H9 (cell line): ENCODE data around the gene EVI5L. TPM values are rescaled to one million over a fixed set of nuclear protein-coding genes. Genes with fewer than 3 reads are reported as not detected.

Experiments used
- DNase-seq: peaks from one replicate; pipeline ENCODE4 v3.0.0-alpha.2; 2017
- H2AFZ ChIP-seq: one replicate; pipeline ENCODE4 v1.6.1; 2013; ENCODE audit warnings: mild to moderate bottlenecking, low read length, control low read depth, moderate library complexity
- H2AK5ac ChIP-seq: 2 replicates; pipeline ENCODE4 v1.6.1; 2013; ENCODE audit warnings: low read length, control low read depth, mixed read lengths; ENCODE audit not compliant: insufficient read length
- H2BK120ac ChIP-seq: one replicate; pipeline ENCODE4 v1.6.1; 2013; ENCODE audit warnings: low read depth, mild to moderate bottlenecking, low read length, control low read depth, inconsistent platforms; ENCODE audit not compliant: poor library complexity, severe bottlenecking
- H2BK12ac ChIP-seq: 2 replicates; pipeline ENCODE4 v1.6.1; 2013; ENCODE audit warnings: low read length, control low read depth, mixed read lengths, low read depth; ENCODE audit not compliant: insufficient read length
- H2BK15ac ChIP-seq: 2 replicates; pipeline ENCODE4 v1.6.1; 2013; ENCODE audit warnings: low read depth, low read length, control low read depth
- H2BK20ac ChIP-seq: one replicate; pipeline ENCODE4 v1.6.1; 2013; ENCODE audit warnings: low read depth, mild to moderate bottlenecking, low read length, control low read depth, inconsistent platforms; ENCODE audit not compliant: poor library complexity, severe bottlenecking
- H2BK5ac ChIP-seq: 2 replicates; pipeline ENCODE4 v1.6.1; 2013; ENCODE audit warnings: low read length, control low read depth, mixed read lengths; ENCODE audit not compliant: insufficient read length
- H3K14ac ChIP-seq: 2 replicates; pipeline ENCODE4 v1.6.1; 2013; ENCODE audit warnings: low read length, control low read depth; ENCODE audit not compliant: insufficient read depth
- H3K18ac ChIP-seq: 2 replicates; pipeline ENCODE4 v1.6.1; 2013; ENCODE audit warnings: low read depth, mild to moderate bottlenecking, mixed read lengths, low read length, control low read depth; ENCODE audit not compliant: insufficient read length
- H3K23ac ChIP-seq: 2 replicates; pipeline ENCODE4 v1.6.1; 2013; ENCODE audit warnings: low read length, control low read depth, mixed read lengths, low read depth; ENCODE audit not compliant: insufficient read length
- H3K23me2 ChIP-seq: 2 replicates; pipeline ENCODE4 v1.6.1; 2013; ENCODE audit warnings: low read depth, mild to moderate bottlenecking, mixed read lengths, low read length, control low read depth; ENCODE audit not compliant: insufficient read length, poor library complexity, severe bottlenecking
- H3K27ac ChIP-seq: 2 replicates; pipeline ENCODE4 v1.5.1; 2013; ENCODE audit warnings: low read length, control low read depth, mixed read lengths, low read depth; ENCODE audit not compliant: insufficient read length
- H3K27me3 ChIP-seq: 2 replicates; pipeline ENCODE4 v1.6.1; 2013; ENCODE audit warnings: low read length, control low read depth, inconsistent platforms; ENCODE audit not compliant: insufficient read depth
- H3K4ac ChIP-seq: 2 replicates; pipeline ENCODE4 v1.6.1; 2013; ENCODE audit warnings: low read depth, mild to moderate bottlenecking, control low read depth, inconsistent platforms, low read length, moderate library complexity
- H3K4me1 ChIP-seq: 2 replicates; pipeline ENCODE4 v1.6.1; 2013; ENCODE audit warnings: low read length, control low read depth, inconsistent platforms; ENCODE audit not compliant: insufficient read depth
- H3K4me2 ChIP-seq: 2 replicates; pipeline ENCODE4 v1.6.1; 2013; ENCODE audit warnings: low read length, control low read depth, mixed read lengths; ENCODE audit not compliant: insufficient read length, insufficient read depth
- H3K56ac ChIP-seq: 2 replicates; pipeline ENCODE4 v1.6.1; 2013; ENCODE audit warnings: low read depth, mild to moderate bottlenecking, mixed read lengths, low read length, control low read depth; ENCODE audit not compliant: insufficient read length
- H3K79me1 ChIP-seq: 2 replicates; pipeline ENCODE4 v1.6.1; 2013; ENCODE audit warnings: low read depth, mild to moderate bottlenecking, moderate library complexity, low read length, control low read depth, inconsistent platforms; ENCODE audit not compliant: insufficient read depth, poor library complexity, severe bottlenecking
- H3K79me2 ChIP-seq: 2 replicates; pipeline ENCODE4 v1.6.1; 2013; ENCODE audit warnings: low read length, control low read depth, inconsistent platforms; ENCODE audit not compliant: insufficient read depth
- H3K9ac ChIP-seq: 2 replicates; pipeline ENCODE4 v1.6.1; 2013; ENCODE audit warnings: low read length, control low read depth, mixed read lengths; ENCODE audit not compliant: insufficient read length; ENCODE audit errors: extremely low read depth
- H3K9me3 ChIP-seq: one replicate; pipeline ENCODE4 v1.6.1; 2013; ENCODE audit warnings: low read depth, low read length, inconsistent platforms; ENCODE audit not compliant: control insufficient read depth
- H3T11ph ChIP-seq: one replicate; pipeline ENCODE4 v1.6.1; 2013; ENCODE audit warnings: mild to moderate bottlenecking, low read length, control low read depth, inconsistent platforms
- H4K20me1 ChIP-seq: one replicate; pipeline ENCODE4 v1.6.1; 2013; ENCODE audit not compliant: control insufficient read depth, insufficient read length, insufficient read depth
- H4K5ac ChIP-seq: 2 replicates; pipeline ENCODE4 v1.6.1; 2013; ENCODE audit warnings: low read depth, mild to moderate bottlenecking, mixed read lengths, low read length, control low read depth; ENCODE audit not compliant: insufficient read length
- H4K8ac ChIP-seq: replicated peaks from 2 replicates; pipeline ENCODE4 v1.6.1; 2013; ENCODE audit warnings: low read length, control low read depth, mixed read lengths, low read depth; ENCODE audit not compliant: insufficient read length
- H4K91ac ChIP-seq: 2 replicates; pipeline ENCODE4 v1.6.1; 2013; ENCODE audit warnings: low read depth, mild to moderate bottlenecking, moderate library complexity, mixed read lengths, low read length, control low read depth; ENCODE audit not compliant: insufficient read length
- H3K27ac Mint-ChIP-seq, 3 experiments: 2 replicates in 2 of 3; 3 replicates in 1 of 3; pipeline ENCODE4 v1.8.0; 2020 to 2021; ENCODE audit warnings: mixed read lengths in 3 of 3, mild to moderate bottlenecking in 1 of 3, moderate library complexity in 1 of 3
- H3K27me3 Mint-ChIP-seq: 2 replicates; pipeline ENCODE4 v1.8.0; 2021; ENCODE audit warnings: low read depth, mild to moderate bottlenecking, moderate library complexity, mixed read lengths
- H3K36me3 Mint-ChIP-seq, 3 experiments: 2 replicates in 2 of 3; 3 replicates in 1 of 3; pipeline ENCODE4 v1.8.0; 2020 to 2021; ENCODE audit warnings: low read depth in 3 of 3, mixed read lengths in 3 of 3; ENCODE audit not compliant: insufficient read depth in 1 of 3
- H3K4me1 Mint-ChIP-seq, 2 experiments: 2 replicates each; pipeline ENCODE4 v1.8.0; 2020; ENCODE audit warnings: mixed read lengths in 2 of 2
- H3K4me3 Mint-ChIP-seq, 2 experiments: 2 replicates in 1 of 2; 3 replicates in 1 of 2; pipeline ENCODE4 v1.8.0; 2020 to 2021; ENCODE audit warnings: mild to moderate bottlenecking in 2 of 2, mixed read lengths in 2 of 2, moderate library complexity in 1 of 2
- H3K9me3 Mint-ChIP-seq, 2 experiments: 2 replicates in 1 of 2; 3 replicates in 1 of 2; pipeline ENCODE4 v1.8.0; 2020; ENCODE audit warnings: mild to moderate bottlenecking in 2 of 2, mixed read lengths in 2 of 2, moderate library complexity in 1 of 2
- CTCF ChIP-seq: fragments of 200-600 bp; sonication (generic); conservative IDR thresholded peaks from 3 replicates; pipeline ENCODE4 v1.8.0; 2021; ENCODE audit warnings: antibody characterized with exemption, mild to moderate bottlenecking
- WGBS: extraction: QIAGEN DNeasy Blood & Tissue Kit; methylation state at CpG from one replicate; pipeline ENCODE4 v1.1.7; 2013; ENCODE audit warnings: missing lambda C conversion rate, low lambda C conversion rate, mixed read lengths; ENCODE audit not compliant: insufficient read length; ENCODE audit errors: extremely low coverage; 5-methylcytosine and 5-hydroxymethylcytosine counted together
- total RNA-seq: library from RNA; stranded (reverse); gene quantifications from 2 replicates; pipeline ENCODE4 v1.2.1, GENCODE V29; 2021

Gene EVI5L
- total RNA-seq, 1 experiment from 2014 or later, result 7.1 TPM

GRCh38 chr19:7787602-7788177, 42.3 kb upstream of the EVI5L start:
- H3K36me3 Mint-ChIP-seq, result no peaks in the 10 kb centered on the region; a peak in 1 of 7 replicates
- H2BK120ac ChIP-seq, result no peak overlapping the region
- WGBS, result no CpG with 5 or more reads among the region's 22 CpGs

More at GRCh38 chr19:7787602-7788177, 42.3 kb upstream of the EVI5L start:
- H4K5ac ChIP-seq, result no peak overlapping the region
- no peaks in the 10 kb centered on the region for H3K79me2 ChIP-seq
- Mint-ChIP-seq H3K4me3 (peak overlapping the region; percentile 41 to 80), H3K27ac (no peak overlapping the region), H3K4me1 (peaks cover 15 to 26% of the 10 kb centered on the region in 2 experiments), H3K9me3 (peaks cover 3 to 6% of the 10 kb centered on the region in 2 experiments; a peak in 3 of 5 replicates), H3K27me3 (peaks cover 93% of the 10 kb centered on the region)
- H3K9ac ChIP-seq, result no peak overlapping the region
- no peaks in the 10 kb centered on the region for H3K79me1 ChIP-seq
- no peak overlapping the region for H2BK12ac ChIP-seq
- H3K4me1 ChIP-seq, result no peaks in the 10 kb centered on the region; the same call in 1 of the 2 replicates
- no peak overlapping the region for H3K18ac ChIP-seq
- H2BK5ac ChIP-seq, result no peak overlapping the region
- H2AFZ ChIP-seq, result no peak overlapping the region
- no peak overlapping the region for H2AK5ac ChIP-seq
- H4K8ac ChIP-seq, result no peak overlapping the region
- H3K56ac ChIP-seq, result no peak overlapping the region
- H3K27ac ChIP-seq, result no peak overlapping the region
- no peak overlapping the region for H2BK15ac ChIP-seq
- no peak overlapping the region for H3K4ac ChIP-seq
- no peak overlapping the region for H3K23ac ChIP-seq
- peak overlapping the region; percentile 72 for H3K4me2 ChIP-seq
- no peaks in the 10 kb centered on the region for H3K9me3 ChIP-seq
- H3K14ac ChIP-seq, result no peak overlapping the region
- no peak overlapping the region for H2BK20ac ChIP-seq
- no peak overlapping the region for H3T11ph ChIP-seq
- peaks cover 19% of the 10 kb centered on the region for H3K23me2 ChIP-seq
- no peaks in the 10 kb centered on the region for H4K20me1 ChIP-seq
- H3K27me3 ChIP-seq, result peaks cover 14% of the 10 kb centered on the region; the same call in 1 of the 2 replicates
- no peak overlapping the region for H4K91ac ChIP-seq
- no peak for TF ChIP-seq CTCF
- no peak for DNase-seq
